Suprapubic skin (tissue), 4 donors: ENCODE data around the gene TMEM86B. TPM values are rescaled to one million over a fixed set of nuclear protein-coding genes. Genes with fewer than 3 reads are reported as not detected.

Experiments
- DNase-seq, 2 donors: peaks; one replicate each; pipeline ENCODE4 v3.0.0-alpha.2; 2019; ENCODE audit warnings: low spot score in 2 of 2
- H3K27ac ChIP-seq: fragments of 200-600 bp; sonication (generic); one replicate; pipeline ENCODE4 v1.5.1; 2019
- H3K27me3 ChIP-seq: fragments of 200-600 bp; sonication (generic); one replicate; pipeline ENCODE4 v1.5.1; 2019
- H3K36me3 ChIP-seq: fragments of 200-600 bp; sonication (generic); one replicate; pipeline ENCODE4 v1.5.1; 2019
- H3K4me1 ChIP-seq: fragments of 200-600 bp; sonication (generic); one replicate; pipeline ENCODE4 v1.5.1; 2019
- H3K4me3 ChIP-seq: fragments of 200-600 bp; sonication (generic); one replicate; pipeline ENCODE4 v1.5.1; 2019; ENCODE audit warnings: mild to moderate bottlenecking
- H3K9me3 ChIP-seq: fragments of 200-600 bp; sonication (generic); one replicate; pipeline ENCODE4 v1.5.1; 2019
- EP300 ChIP-seq: sonication (generic); formaldehyde crosslinking; IDR thresholded peaks from one replicate; pipeline ENCODE4 v1.6.1; 2017; ENCODE audit warnings: antibody characterized with exemption
- POLR2A ChIP-seq, 2 donors: fragments of 450-650 bp; IDR thresholded peaks; one replicate each; pipeline ENCODE4 v1.6.1; 2017; ENCODE audit warnings: antibody characterized with exemption in 2 of 2, mild to moderate bottlenecking in 2 of 2, moderate library complexity in 2 of 2
- POLR2AphosphoS5 ChIP-seq, 3 donors: sonication (generic); formaldehyde crosslinking; IDR thresholded peaks; one replicate each; pipeline ENCODE4 v1.6.1; 2017; ENCODE audit warnings: antibody characterized with exemption in 3 of 3
- WGBS: methylation state at CpG from one replicate; pipeline ENCODE4 v1.1.5; 2018; 5-methylcytosine and 5-hydroxymethylcytosine counted together
- total RNA-seq, 4 donors: library from RNA; depleted of rRNA; stranded (reverse); fragments of >200 nt; gene quantifications; one replicate each; pipeline ENCODE4 v1.1.0, GENCODE V29; 2016
- TF ChIP-seq, protein P1 (sequence below), 2 donors: fragments of 200-600 bp in 1 of 2; fragments of 450-650 bp in 1 of 2; sonication (generic) in 1 of 2; IDR thresholded peaks; one replicate each; pipeline ENCODE4 v1.5.1; 2016 to 2019; ENCODE audit warnings: antibody characterized with exemption in 2 of 2, mild to moderate bottlenecking in 1 of 2, moderate library complexity in 1 of 2

Gene TMEM86B
- total RNA-seq, 4 donors from 2014 or later, result 2.0 to 9.4 (median 4.2) TPM

DNA sequence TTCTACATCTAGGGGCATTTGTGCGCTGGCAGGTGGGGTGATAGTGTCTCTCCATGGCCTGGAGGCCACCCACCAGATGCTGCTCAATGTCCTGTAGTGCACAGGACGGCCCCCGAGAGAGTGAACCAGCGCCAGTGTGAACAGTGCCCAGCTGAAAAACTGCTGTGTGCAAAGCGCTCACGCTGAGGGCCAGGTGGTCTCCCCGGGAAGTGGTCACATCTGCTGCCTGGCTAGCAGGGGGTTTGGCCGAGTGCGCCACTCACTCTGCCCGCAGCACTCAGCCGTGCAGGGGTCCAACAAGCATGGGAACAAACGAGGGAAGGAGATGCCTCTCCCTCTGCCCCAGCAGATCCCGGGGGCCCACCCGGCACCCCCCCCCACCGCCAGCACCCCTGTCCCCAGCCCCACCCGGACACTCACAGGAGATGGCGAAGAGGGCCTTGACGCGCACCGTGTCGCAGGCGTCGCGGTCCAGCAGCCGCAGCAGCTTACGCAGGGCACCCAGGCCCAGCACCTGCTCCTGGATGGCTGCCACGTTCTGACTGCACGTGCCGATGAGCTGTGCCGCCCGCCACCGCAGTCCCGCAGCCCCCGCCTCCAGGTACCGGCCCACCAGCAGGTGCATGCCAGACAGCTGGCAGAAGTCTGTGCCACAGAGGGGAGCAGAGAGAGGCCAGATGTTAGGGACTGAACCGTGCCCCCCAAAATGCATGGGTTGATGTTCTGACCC, 45.6 kb upstream of the TMEM86B start:
- Histone ChIP-seq H3K4me1 (peaks cover 2% of the 10 kb centered on the region), H3K27me3 (no peaks in the 10 kb centered on the region), H3K9me3 (no peaks in the 10 kb centered on the region), H3K27ac (no peak overlapping the region), H3K36me3 (peaks cover 61% of the 10 kb centered on the region), H3K4me3 (no peak overlapping the region)
- TF ChIP-seq, protein P1, sequence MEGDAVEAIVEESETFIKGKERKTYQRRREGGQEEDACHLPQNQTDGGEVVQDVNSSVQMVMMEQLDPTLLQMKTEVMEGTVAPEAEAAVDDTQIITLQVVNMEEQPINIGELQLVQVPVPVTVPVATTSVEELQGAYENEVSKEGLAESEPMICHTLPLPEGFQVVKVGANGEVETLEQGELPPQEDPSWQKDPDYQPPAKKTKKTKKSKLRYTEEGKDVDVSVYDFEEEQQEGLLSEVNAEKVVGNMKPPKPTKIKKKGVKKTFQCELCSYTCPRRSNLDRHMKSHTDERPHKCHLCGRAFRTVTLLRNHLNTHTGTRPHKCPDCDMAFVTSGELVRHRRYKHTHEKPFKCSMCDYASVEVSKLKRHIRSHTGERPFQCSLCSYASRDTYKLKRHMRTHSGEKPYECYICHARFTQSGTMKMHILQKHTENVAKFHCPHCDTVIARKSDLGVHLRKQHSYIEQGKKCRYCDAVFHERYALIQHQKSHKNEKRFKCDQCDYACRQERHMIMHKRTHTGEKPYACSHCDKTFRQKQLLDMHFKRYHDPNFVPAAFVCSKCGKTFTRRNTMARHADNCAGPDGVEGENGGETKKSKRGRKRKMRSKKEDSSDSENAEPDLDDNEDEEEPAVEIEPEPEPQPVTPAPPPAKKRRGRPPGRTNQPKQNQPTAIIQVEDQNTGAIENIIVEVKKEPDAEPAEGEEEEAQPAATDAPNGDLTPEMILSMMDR (IDR thresholded peaks at IDR 0.05), result no peak
- TF ChIP-seq EP300, result no peak
- no peak for TF ChIP-seq POLR2AphosphoS5 (IDR thresholded peaks at IDR 0.05)
- TF ChIP-seq POLR2A (IDR thresholded peaks at IDR 0.05), result no peak
- WGBS, result 93% methylated on average over 23 of the region's 36 CpGs
- DNase-seq, result no peak

- WGBS, result 93% methylated on average over 18 of the region's 18 CpGs
- no peak for TF ChIP-seq POLR2AphosphoS5 (IDR thresholded peaks at IDR 0.05)
- TF ChIP-seq, protein P1 (IDR thresholded peaks at IDR 0.05), result no peak
- no peak for TF ChIP-seq POLR2A (IDR thresholded peaks at IDR 0.05)
- TF ChIP-seq EP300, result no peak
- H3K36me3 ChIP-seq, result peaks cover 50% of the 10 kb centered on the region
- no peak overlapping the region for H3K4me3 ChIP-seq
- H3K27me3 ChIP-seq, result no peaks in the 10 kb centered on the region
- H3K9me3 ChIP-seq, result no peaks in the 10 kb centered on the region
- H3K4me1 ChIP-seq, result no peaks in the 10 kb centered on the region
- DNase-seq, result no peak
- no peak overlapping the region for H3K27ac ChIP-seq
Measured at GRCh38 chr19:55272142-55272541, 43.6 kb upstream of the TMEM86B start.

GRCh38 chr19:55270172-55270942, 41.8 kb upstream of the TMEM86B start:
- Histone ChIP-seq H3K27me3 (no peaks in the 10 kb centered on the region), H3K4me3 (no peak overlapping the region), H3K27ac (no peak overlapping the region), H3K4me1 (no peaks in the 10 kb centered on the region), H3K9me3 (no peaks in the 10 kb centered on the region), H3K36me3 (peaks cover 39% of the 10 kb centered on the region)
- DNase-seq, result no peak
- 91% methylated on average over 25 of the region's 25 CpGs for WGBS
- TF ChIP-seq, protein P1 (IDR thresholded peaks at IDR 0.05), result no peak
- TF ChIP-seq EP300 (no peak), POLR2A (IDR thresholded peaks at IDR 0.05) (no peak), POLR2AphosphoS5 (IDR thresholded peaks at IDR 0.05) (no peak)

GRCh38 chr19:55269299-55269698, 40.7 kb upstream of the TMEM86B start:
- DNase-seq, result no peak
- no peak overlapping the region for H3K4me3 ChIP-seq
- H3K4me1 ChIP-seq, result no peaks in the 10 kb centered on the region
- no peaks in the 10 kb centered on the region for H3K9me3 ChIP-seq
- TF ChIP-seq POLR2A (IDR thresholded peaks at IDR 0.05) (no peak), POLR2AphosphoS5 (IDR thresholded peaks at IDR 0.05) (no peak), EP300 (no peak)
- TF ChIP-seq, protein P1 (IDR thresholded peaks at IDR 0.05), result no peak
- no peaks in the 10 kb centered on the region for H3K27me3 ChIP-seq
- H3K27ac ChIP-seq, result no peak overlapping the region
- 93% methylated on average over 8 of the region's 8 CpGs for WGBS
- H3K36me3 ChIP-seq, result peaks cover 38% of the 10 kb centered on the region

DNA sequence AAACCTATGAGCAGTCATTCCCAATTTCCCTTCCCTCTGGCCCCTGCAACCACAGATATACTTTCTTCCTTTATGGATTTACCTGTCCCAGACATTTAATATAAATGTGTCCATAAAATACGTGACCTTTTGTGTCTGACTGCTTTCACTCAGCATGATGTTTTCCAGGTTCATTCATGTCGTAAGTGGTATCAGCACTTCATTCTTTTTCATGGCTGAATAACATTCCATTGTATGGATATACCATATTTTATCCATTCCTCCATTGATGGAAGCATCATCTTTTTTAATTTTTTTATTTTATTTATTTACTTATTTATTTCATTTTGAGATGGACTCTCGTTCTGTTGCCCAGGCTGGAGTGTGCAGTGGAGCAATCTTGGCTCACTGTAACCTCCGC, 38.3 kb upstream of the TMEM86B start:
- WGBS, result 96% methylated on average over 4 of the region's 4 CpGs
- no peak for DNase-seq
- Histone ChIP-seq H3K27me3 (no peaks in the 10 kb centered on the region), H3K4me3 (no peak overlapping the region), H3K4me1 (no peaks in the 10 kb centered on the region), H3K9me3 (no peaks in the 10 kb centered on the region), H3K27ac (no peak overlapping the region), H3K36me3 (peaks cover 17% of the 10 kb centered on the region)
- TF ChIP-seq, protein P1 (IDR thresholded peaks at IDR 0.05), result no peak
- TF ChIP-seq EP300 (no peak), POLR2AphosphoS5 (IDR thresholded peaks at IDR 0.05) (no peak), POLR2A (IDR thresholded peaks at IDR 0.05) (no peak)
